Measurements from ENCODE around the gene WDR26. TPM values are rescaled to one million over a fixed set of nuclear protein-coding genes. Genes with fewer than 3 reads are reported as not detected.

The WDR26 gene
- total RNA-seq, 1 donor from 2014 or later = 83.9 TPM

DNA sequence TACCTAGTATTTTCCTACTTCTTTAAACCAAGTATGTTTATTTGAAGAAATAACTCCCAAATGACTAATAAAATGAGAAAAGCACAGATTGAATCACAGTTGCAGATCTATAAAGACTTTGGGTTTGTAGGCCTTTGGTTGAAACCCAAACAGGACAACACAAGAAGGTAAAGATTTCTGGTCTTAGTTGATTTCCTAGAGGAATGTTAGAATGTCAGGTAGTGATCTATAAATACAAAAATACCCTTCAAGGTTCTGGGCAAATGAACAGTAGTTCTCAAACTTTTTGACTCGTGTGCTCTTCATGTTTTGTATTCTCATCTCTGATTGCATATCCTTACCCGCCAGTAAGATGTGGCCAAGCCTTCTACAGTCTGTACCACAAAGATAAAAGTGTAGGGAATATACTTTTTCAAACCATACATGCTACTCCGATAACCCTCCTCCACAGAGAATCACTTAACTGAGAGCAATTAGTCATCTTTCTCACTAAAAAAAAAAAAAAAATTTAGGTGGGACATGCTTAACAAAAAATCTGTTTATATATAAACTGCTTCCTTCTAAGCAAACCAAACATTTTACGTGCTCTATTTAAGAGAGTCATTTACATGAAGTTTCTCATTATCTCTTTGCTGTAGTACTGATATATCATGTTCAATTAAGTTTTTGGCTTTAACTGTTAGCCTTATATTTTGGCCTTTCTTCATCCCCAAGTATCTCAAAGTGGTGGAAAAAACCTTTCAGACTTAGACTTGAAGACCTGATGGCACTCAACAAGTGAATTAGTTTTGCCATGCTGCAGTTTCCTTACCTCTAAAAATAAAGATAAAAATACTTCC is 42.0 kb downstream of the WDR26 start:
- H3K27me3 Mint-ChIP-seq = no peaks in the 10 kb centered on the region
- TF ChIP-seq, protein P1, sequence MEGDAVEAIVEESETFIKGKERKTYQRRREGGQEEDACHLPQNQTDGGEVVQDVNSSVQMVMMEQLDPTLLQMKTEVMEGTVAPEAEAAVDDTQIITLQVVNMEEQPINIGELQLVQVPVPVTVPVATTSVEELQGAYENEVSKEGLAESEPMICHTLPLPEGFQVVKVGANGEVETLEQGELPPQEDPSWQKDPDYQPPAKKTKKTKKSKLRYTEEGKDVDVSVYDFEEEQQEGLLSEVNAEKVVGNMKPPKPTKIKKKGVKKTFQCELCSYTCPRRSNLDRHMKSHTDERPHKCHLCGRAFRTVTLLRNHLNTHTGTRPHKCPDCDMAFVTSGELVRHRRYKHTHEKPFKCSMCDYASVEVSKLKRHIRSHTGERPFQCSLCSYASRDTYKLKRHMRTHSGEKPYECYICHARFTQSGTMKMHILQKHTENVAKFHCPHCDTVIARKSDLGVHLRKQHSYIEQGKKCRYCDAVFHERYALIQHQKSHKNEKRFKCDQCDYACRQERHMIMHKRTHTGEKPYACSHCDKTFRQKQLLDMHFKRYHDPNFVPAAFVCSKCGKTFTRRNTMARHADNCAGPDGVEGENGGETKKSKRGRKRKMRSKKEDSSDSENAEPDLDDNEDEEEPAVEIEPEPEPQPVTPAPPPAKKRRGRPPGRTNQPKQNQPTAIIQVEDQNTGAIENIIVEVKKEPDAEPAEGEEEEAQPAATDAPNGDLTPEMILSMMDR (IDR thresholded peaks at IDR 0.05; ENCODE audit: unreplicated experiment) = no peak
- DNase-seq (ENCODE audit: low spot score, unreplicated experiment) = no peak
- H3K27ac Mint-ChIP-seq = peak overlapping the region; percentile 77
- H3K9me3 Mint-ChIP-seq (ENCODE audit: low read depth) = no peaks in the 10 kb centered on the region
- H3K4me3 Mint-ChIP-seq (ENCODE audit: low read depth) = no peak overlapping the region
- H3K36me3 Mint-ChIP-seq (ENCODE audit: insufficient read depth) = peaks cover 41% of the 10 kb centered on the region
- H3K4me1 Mint-ChIP-seq (ENCODE audit: low read depth) = peaks cover 1% of the 10 kb centered on the region

DNA sequence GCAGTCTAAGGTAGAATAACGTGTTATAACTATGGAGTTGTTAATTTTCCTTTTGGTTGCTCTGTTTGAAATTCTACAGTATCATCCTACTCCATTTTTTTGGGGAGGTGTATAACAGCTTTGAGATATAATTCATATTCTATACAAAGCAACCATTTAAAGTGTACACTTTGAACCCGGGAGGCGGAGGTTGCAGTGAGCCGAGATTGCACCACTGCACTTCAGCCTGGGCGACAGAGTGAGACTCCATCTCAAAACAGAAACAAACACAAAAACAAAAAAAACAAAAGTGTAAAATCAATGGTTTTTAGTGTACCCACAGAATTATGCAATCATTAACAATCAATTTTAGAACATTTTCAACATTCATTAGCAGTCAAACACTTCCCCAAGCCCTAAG is 44.1 kb downstream of the WDR26 start:
- DNase-seq (ENCODE audit: low spot score, unreplicated experiment) = no peak
- Mint-ChIP-seq H3K27me3 (no peaks in the 10 kb centered on the region), H3K4me3 (ENCODE audit: low read depth) (no peak overlapping the region), H3K27ac (no peak overlapping the region), H3K4me1 (ENCODE audit: low read depth) (peaks cover 13% of the 10 kb centered on the region), H3K36me3 (ENCODE audit: insufficient read depth) (peaks cover 24% of the 10 kb centered on the region), H3K9me3 (ENCODE audit: low read depth) (no peaks in the 10 kb centered on the region)
- TF ChIP-seq, protein P1 (IDR thresholded peaks at IDR 0.05; ENCODE audit: unreplicated experiment) = no peak

DNA sequence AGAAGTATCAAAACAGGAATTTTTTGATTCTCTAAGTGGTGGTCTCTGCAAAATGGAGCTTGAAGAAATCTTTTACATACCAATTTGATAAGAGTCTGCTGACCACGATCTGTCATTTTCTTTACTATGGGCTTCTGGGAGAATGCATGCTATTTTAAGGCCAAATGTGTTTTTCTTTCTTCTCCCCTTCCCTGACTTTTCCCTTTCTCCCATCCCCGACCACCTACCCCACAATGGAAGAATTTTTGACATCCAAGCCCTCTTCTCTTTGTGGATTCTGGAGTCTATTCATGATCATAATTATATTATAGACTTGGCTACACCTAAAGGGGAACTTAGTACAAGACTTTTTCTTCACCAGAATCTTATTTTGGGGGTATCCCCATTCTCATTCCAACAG is 46.7 kb downstream of the WDR26 start:
- Mint-ChIP-seq H3K9me3 (ENCODE audit: low read depth) (no peaks in the 10 kb centered on the region), H3K4me3 (ENCODE audit: low read depth) (no peak overlapping the region), H3K27ac (no peak overlapping the region), H3K4me1 (ENCODE audit: low read depth) (peaks cover 13% of the 10 kb centered on the region), H3K36me3 (ENCODE audit: insufficient read depth) (peaks cover 21% of the 10 kb centered on the region), H3K27me3 (no peaks in the 10 kb centered on the region)
- TF ChIP-seq, protein P1 (IDR thresholded peaks at IDR 0.05; ENCODE audit: unreplicated experiment) = no peak
- DNase-seq (ENCODE audit: low spot score, unreplicated experiment) = no peak

DNA sequence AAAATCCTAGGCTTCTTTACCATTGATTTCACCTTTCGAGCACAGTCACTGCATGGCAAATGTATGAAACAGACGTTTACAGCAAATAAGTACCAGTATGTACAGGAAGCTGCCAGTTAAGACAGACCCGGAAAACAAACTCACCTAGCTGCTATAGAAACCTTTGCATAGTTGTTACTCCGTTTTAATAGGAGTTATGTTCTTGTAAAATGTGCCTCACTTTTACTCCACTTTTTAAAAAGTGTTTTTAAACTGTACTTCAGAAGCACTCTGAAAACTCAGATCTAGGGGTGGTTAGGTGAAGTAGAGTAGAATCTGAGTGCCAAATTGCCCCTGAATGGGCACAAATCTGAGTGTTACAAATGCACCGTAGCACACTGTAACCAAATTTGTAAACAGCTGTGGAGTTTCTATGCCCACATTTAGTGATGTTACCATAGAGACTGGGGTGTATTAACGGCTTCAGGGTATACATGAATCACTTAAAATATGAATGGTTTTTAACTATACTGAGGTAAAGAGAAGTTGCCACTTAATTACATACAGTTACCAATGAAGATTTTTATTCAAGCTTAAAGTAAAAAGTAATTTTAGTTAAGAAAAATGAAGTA is 47.2 kb downstream of the WDR26 start:
- TF ChIP-seq, protein P1 (IDR thresholded peaks at IDR 0.05; ENCODE audit: unreplicated experiment) = no peak
- Mint-ChIP-seq H3K27me3 (no peaks in the 10 kb centered on the region), H3K36me3 (ENCODE audit: insufficient read depth) (peaks cover 15% of the 10 kb centered on the region)

DNA sequence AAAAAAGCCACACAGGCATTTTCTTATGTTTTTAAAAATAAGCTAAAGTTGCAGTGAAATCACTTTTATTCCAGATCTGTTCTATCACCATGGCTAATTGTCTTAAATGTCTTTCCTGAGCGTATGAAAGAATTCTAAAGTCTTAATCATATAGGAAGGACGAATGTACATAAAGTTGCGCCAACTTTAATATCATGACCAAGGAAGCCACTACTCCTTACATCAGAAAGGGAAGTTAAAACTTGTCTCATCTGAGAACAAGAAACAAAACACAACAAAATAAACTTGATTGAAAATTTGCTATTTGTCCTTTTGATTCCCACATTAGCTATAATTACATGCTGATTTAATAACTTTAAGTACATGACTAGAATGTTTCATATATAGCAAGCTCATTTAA is 51.4 kb downstream of the WDR26 start:
- H3K4me1 Mint-ChIP-seq (ENCODE audit: low read depth) = peaks cover 13% of the 10 kb centered on the region
- H3K36me3 Mint-ChIP-seq (ENCODE audit: insufficient read depth) = peaks cover 7% of the 10 kb centered on the region

More for the DNA sequence above, 47.2 kb downstream of the WDR26 start:
- Mint-ChIP-seq H3K9me3 (ENCODE audit: low read depth) (no peaks in the 10 kb centered on the region), H3K4me1 (ENCODE audit: low read depth) (peaks cover 13% of the 10 kb centered on the region), H3K27ac (peak overlapping the region; percentile 84), H3K4me3 (ENCODE audit: low read depth) (no peak overlapping the region)
- DNase-seq (ENCODE audit: low spot score, unreplicated experiment) = no peak

More for the DNA sequence above, 51.4 kb downstream of the WDR26 start:
- no peaks in the 10 kb centered on the region for H3K27me3 Mint-ChIP-seq
- TF ChIP-seq, protein P1 (IDR thresholded peaks at IDR 0.05; ENCODE audit: unreplicated experiment) = no peak
- H3K4me3 Mint-ChIP-seq (ENCODE audit: low read depth) = no peak overlapping the region
- no peak for DNase-seq (ENCODE audit: low spot score, unreplicated experiment)
- H3K9me3 Mint-ChIP-seq (ENCODE audit: low read depth) = no peaks in the 10 kb centered on the region
- H3K27ac Mint-ChIP-seq = no peak overlapping the region

All from progenitor cell of endocrine pancreas (in vitro differentiated cells).